Right lobe of liver (tissue), 6 donors: ENCODE results near the gene NUP210. TPM values are rescaled to one million over a fixed set of nuclear protein-coding genes. Genes with fewer than 3 reads are reported as not detected.

ENCODE experiments used
- ATAC-seq, 4 donors: fragments of 200-7000 bp; cut with Tn5 transposase; one replicate each; pipeline ENCODE4 v1.9.1; 2020; ENCODE audit warnings: mild to moderate bottlenecking in 4 of 4, moderate library complexity in 4 of 4
- DNase-seq, 3 donors: peaks; one replicate each; pipeline ENCODE4 v3.0.0-alpha.2; 2020
- H3K27ac ChIP-seq, 3 donors: fragments of 200-600 bp; one replicate each; pipeline ENCODE4 v1.8.0; 2022
- H3K27me3 ChIP-seq, 2 donors: fragments of 200-600 bp; one replicate each; pipeline ENCODE4 v1.8.0; 2022
- H3K36me3 ChIP-seq, 4 donors: fragments of 200-600 bp; sonication (generic) in 1 of 4; one replicate each; pipeline versions ENCODE4 v1.5.1 to v1.8.0; 2017 to 2022; ENCODE audit warnings: control low read depth in 1 of 4
- H3K4me1 ChIP-seq, 4 donors: fragments of 200-600 bp; sonication (generic) in 1 of 4; one replicate each; pipeline versions ENCODE4 v1.5.1 to v1.8.0; 2017 to 2022; ENCODE audit warnings: control low read depth in 1 of 4
- H3K4me3 ChIP-seq, 3 donors: fragments of 200-600 bp; one replicate each; pipeline ENCODE4 v1.8.0; 2022
- H3K9me3 ChIP-seq, 4 donors: fragments of 200-600 bp; sonication (generic) in 1 of 4; one replicate each; pipeline versions ENCODE4 v1.5.1 to v1.8.0; 2017 to 2022; ENCODE audit warnings: control low read depth in 1 of 4
- POLR2A ChIP-seq: fragments of 450-650 bp; IDR thresholded peaks from one replicate; pipeline ENCODE4 v1.6.1; 2017; ENCODE audit warnings: antibody characterized with exemption, mild to moderate bottlenecking
- WGBS: methylation state at CpG from one replicate; pipeline ENCODE4 v1.1.6; 2018; ENCODE audit warnings: low coverage, low lambda C conversion rate; ENCODE audit not compliant: insufficient coverage; ENCODE audit errors: missing lambda C conversion rate; 5-methylcytosine and 5-hydroxymethylcytosine counted together
- intact Hi-C, 2 donors: fragments of 100-400 bp; cut with DNase I; formaldehyde crosslinking; loops; one replicate each; pipeline versions ENCODE4 v1.11.2 to v1.14.1; 2022
- total RNA-seq, 6 experiments: library from RNA; depleted of rRNA in 2 of 6; stranded (reverse); fragments of >200 nt in 2 of 6; fragmentation: NEBNext Ultra II Directional in 3 of 6; extraction: Animal tissue kit (Norgen Biotek cat#: 25700) in 3 of 6; gene quantifications; one replicate each; pipeline versions ENCODE4 v1.1.0 to v1.2.4, GENCODE V29; 2016 to 2023
- TF ChIP-seq, protein P1 (sequence below), 4 donors: fragments of 200-600 bp in 3 of 4; fragments of 450-650 bp in 1 of 4; IDR thresholded peaks; one replicate each; pipeline versions ENCODE4 v1.5.1 to v1.8.0; 2016 to 2022; ENCODE audit warnings: antibody characterized with exemption in 4 of 4, mild to moderate bottlenecking in 2 of 4
- donor health status: DM: no; HTN: yes; CAD: no.
- donor health status: DM: no; HTN: no; CAD: no.
- donor health status: DM: no; HTN: no; CAD: no.
- donor health status: DM: no; HTN: yes; CAD: no.
- donor health status: DM: no; HTN: yes; CAD: no.

NUP210 gene
- total RNA-seq, 6 experiments from 2014 or later, result 11.7 to 17.7 (median 15.6) TPM

DNA sequence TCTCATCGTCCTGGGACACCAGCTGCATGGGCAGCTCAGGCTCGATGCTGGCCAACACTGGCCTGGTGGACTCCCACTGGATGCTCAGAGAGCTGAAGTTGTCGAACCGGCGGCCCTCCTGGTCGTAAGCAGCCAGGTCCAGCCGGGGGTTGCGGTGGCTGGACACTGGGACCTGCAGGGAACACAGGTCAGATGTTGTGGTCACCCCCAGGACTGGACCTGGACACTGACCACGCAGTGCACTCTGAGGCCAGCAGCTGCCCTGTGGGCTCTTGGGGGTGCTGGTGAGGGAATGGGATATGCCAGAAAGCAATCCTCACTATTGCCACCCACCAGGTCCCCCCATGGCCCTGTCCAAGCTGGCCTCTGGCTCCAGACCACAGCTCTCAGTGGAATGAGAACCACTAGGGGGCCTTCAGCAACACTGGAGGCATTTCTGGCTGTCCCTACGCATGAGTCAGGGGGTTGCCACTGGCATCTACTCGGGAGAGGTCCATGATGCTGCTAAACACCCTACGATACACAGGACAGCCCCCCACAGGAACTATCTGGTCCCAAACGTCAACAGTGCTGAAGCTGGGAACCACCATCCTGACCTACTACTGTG, 66.1 kb downstream of the NUP210 start:
- Histone ChIP-seq H3K4me1 (no peaks in the 10 kb centered on the region), H3K27ac (no peak overlapping the region), H3K36me3 (peaks cover 0 to 40% (median 9%) of the 10 kb centered on the region in 4 donors), H3K9me3 (no peaks in the 10 kb centered on the region), H3K27me3 (no peaks in the 10 kb centered on the region), H3K4me3 (no peak overlapping the region)
- 93% methylated on average over 3 of the region's 13 CpGs for WGBS
- ATAC-seq (peak in 2 of 4 donors; percentile 21 to 23), DNase-seq (no peak)
- TF ChIP-seq, protein P1, sequence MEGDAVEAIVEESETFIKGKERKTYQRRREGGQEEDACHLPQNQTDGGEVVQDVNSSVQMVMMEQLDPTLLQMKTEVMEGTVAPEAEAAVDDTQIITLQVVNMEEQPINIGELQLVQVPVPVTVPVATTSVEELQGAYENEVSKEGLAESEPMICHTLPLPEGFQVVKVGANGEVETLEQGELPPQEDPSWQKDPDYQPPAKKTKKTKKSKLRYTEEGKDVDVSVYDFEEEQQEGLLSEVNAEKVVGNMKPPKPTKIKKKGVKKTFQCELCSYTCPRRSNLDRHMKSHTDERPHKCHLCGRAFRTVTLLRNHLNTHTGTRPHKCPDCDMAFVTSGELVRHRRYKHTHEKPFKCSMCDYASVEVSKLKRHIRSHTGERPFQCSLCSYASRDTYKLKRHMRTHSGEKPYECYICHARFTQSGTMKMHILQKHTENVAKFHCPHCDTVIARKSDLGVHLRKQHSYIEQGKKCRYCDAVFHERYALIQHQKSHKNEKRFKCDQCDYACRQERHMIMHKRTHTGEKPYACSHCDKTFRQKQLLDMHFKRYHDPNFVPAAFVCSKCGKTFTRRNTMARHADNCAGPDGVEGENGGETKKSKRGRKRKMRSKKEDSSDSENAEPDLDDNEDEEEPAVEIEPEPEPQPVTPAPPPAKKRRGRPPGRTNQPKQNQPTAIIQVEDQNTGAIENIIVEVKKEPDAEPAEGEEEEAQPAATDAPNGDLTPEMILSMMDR (IDR thresholded peaks at IDR 0.05), result peak in 3 of 4 donors; percentile 11 to 22 (median 22)
- no peak for TF ChIP-seq POLR2A
- intact Hi-C loops, result no loop called here

DNA sequence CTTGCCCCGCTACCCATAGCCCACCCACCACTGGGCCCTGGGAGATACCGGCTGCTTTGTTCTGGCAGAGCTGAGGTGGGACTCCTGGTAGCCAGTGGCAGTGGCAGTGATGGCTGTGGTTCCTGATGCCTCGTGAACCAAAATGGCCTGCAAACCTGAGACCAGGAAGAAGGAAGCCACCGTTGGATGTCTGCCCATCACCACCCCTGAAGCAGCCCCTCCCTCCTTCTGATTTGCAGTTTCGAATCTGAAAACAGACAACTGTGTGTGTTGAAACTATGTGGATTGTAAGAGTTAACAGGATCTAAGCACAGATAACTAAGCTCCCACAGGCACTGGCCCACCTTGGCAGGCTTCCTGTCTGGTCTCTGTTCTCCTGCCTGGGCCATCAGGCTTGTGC, 66.6 kb downstream of the NUP210 start:
- peaks cover 0 to 35% (median 6%) of the 10 kb centered on the region in 4 donors for H3K36me3 ChIP-seq
- intact Hi-C loops, result no loop called here
- no peak for ATAC-seq

DNA sequence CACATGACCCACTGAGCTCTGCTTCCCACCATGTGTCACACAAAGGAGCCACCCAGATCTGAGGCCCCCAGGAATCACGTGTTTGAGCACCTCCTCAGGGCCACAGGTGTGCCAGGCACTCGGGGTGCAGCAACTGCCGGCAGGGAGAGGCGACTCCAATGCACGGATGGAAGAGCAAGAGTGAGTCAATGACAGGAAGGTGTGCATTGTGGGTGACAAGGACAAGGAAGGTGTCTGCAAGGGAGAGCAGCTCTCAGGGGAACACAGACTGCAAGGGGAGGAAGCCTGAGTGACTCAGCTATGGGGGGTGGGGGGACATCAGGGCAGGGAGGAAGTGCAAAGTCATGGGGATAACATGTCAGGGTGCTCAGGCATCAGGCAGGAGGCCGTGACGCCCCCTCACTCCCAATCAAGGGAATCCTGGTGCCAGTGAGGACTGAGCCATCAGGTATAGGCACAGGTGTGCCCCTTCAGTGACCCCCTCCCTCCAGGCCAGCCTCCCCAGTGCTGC, 67.4 kb downstream of the NUP210 start:
- intact Hi-C loops, result no loop called here
- H3K4me1 ChIP-seq, result no peaks in the 10 kb centered on the region
- no peak for DNase-seq
- H3K9me3 ChIP-seq, result no peaks in the 10 kb centered on the region
- ATAC-seq, result peak in 2 of 4 donors; percentile 11 to 37
- no peak overlapping the region for H3K4me3 ChIP-seq
- H3K27ac ChIP-seq, result no peak overlapping the region
- no peaks in the 10 kb centered on the region for H3K27me3 ChIP-seq
- H3K36me3 ChIP-seq, result peaks cover 0 to 37% (median 8%) of the 10 kb centered on the region in 4 donors
- WGBS, result 54% methylated on average over 3 of the region's 7 CpGs
- no peak for TF ChIP-seq POLR2A
- TF ChIP-seq, protein P1 (IDR thresholded peaks at IDR 0.05), result no peak

More for the DNA sequence above, 66.6 kb downstream of the NUP210 start:
- TF ChIP-seq POLR2A, result no peak
- TF ChIP-seq, protein P1 (IDR thresholded peaks at IDR 0.05), result no peak
- Histone ChIP-seq H3K27me3 (no peaks in the 10 kb centered on the region), H3K4me3 (no peak overlapping the region), H3K9me3 (no peaks in the 10 kb centered on the region), H3K27ac (no peak overlapping the region), H3K4me1 (no peaks in the 10 kb centered on the region)
- 53% methylated on average over 2 of the region's 5 CpGs for WGBS
- DNase-seq, result no peak

DNA sequence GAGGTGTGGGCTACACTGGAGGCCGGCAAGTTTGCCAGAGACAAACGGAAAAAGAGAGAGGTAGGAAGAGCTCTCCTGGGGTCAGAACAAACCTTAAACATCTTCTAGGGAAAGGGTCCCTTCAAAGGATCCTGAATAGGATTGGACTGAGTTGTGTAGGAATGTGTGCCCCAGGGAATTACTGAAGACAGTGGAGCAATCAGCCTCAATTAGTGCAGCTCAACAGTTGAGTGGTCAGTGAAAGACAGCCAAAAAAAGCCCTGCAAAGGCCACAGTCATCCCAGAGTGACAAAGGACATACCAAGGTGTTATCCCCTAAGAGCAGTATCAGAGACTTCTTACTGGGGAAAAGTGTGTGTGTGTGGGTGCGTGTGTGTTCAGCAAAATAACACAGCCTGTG, 70.3 kb downstream of the NUP210 start:
- ATAC-seq (no peak), DNase-seq (no peak)
- Histone ChIP-seq H3K36me3 (peaks cover 0 to 29% (median 7%) of the 10 kb centered on the region in 4 donors), H3K27ac (no peak overlapping the region), H3K4me3 (no peak overlapping the region), H3K9me3 (no peaks in the 10 kb centered on the region), H3K27me3 (no peaks in the 10 kb centered on the region), H3K4me1 (no peaks in the 10 kb centered on the region)
- no peak for TF ChIP-seq POLR2A
- TF ChIP-seq, protein P1 (IDR thresholded peaks at IDR 0.05), result no peak
- intact Hi-C loops, result no loop called here
- 84% methylated on average over 3 of the region's 3 CpGs for WGBS
